HG02973 (cell line): ENCODE data around the gene TSHZ2.
"Not testable (repeated sequence)": the region's sequence is repeated elsewhere in the genome, so short reads cannot be mapped to it uniquely, and the experiment has no call there.

Experiments used
- ATAC-seq: cut with Tn5 transposase; IDR thresholded peaks from one replicate; pipeline ENCODE4 v1.9.1; 2021; ENCODE audit warnings: moderate library complexity; ENCODE audit not compliant: unreplicated experiment

Gene TSHZ2

GRCh38 chr20:53302695-53303412, 330.7 kb downstream of the TSHZ2 start:
- no peak for ATAC-seq

- no peak for ATAC-seq
Observed at GRCh38 chr20:53303413-53303760, 331.2 kb downstream of the TSHZ2 start.

GRCh38 chr20:53304146-53304545, 332.0 kb downstream of the TSHZ2 start:
- ATAC-seq: no peak

- ATAC-seq: no peak
Observed at GRCh38 chr20:53306192-53306805, 334.1 kb downstream of the TSHZ2 start.

- no peak for ATAC-seq
Observed at GRCh38 chr20:53307964-53308597, 335.9 kb downstream of the TSHZ2 start.

- no peak for ATAC-seq
Observed at GRCh38 chr20:53309515-53309914, 337.4 kb downstream of the TSHZ2 start.

- ATAC-seq: no peak
Observed at GRCh38 chr20:53312957-53313356, 340.8 kb downstream of the TSHZ2 start.

GRCh38 chr20:53316206-53316937, 344.2 kb downstream of the TSHZ2 start:
- ATAC-seq: no peak

GRCh38 chr20:53319200-53319599, 347.0 kb downstream of the TSHZ2 start:
- ATAC-seq: no peak

GRCh38 chr20:53319716-53320115, 347.6 kb downstream of the TSHZ2 start:
- no peak for ATAC-seq

GRCh38 chr20:53320701-53321100, 348.5 kb downstream of the TSHZ2 start:
- no peak for ATAC-seq

GRCh38 chr20:53321596-53321995, 349.4 kb downstream of the TSHZ2 start:
- ATAC-seq: no peak

- no peak for ATAC-seq
Observed at GRCh38 chr20:53322651-53323050, 350.5 kb downstream of the TSHZ2 start.

GRCh38 chr20:53323460-53323859, 351.3 kb downstream of the TSHZ2 start:
- not testable (repeated sequence) for ATAC-seq

GRCh38 chr20:53324816-53325215, 352.7 kb downstream of the TSHZ2 start:
- no peak for ATAC-seq

GRCh38 chr20:53328961-53329360, 356.8 kb downstream of the TSHZ2 start:
- ATAC-seq: no peak

- no peak for ATAC-seq
Observed at GRCh38 chr20:53329781-53330180, 357.6 kb downstream of the TSHZ2 start.

- no peak for ATAC-seq
Observed at GRCh38 chr20:53330601-53331140, 358.5 kb downstream of the TSHZ2 start.

GRCh38 chr20:53331151-53331973, 359.2 kb downstream of the TSHZ2 start:
- no peak for ATAC-seq

GRCh38 chr20:53332022-53332837, 360.1 kb downstream of the TSHZ2 start:
- no peak for ATAC-seq
